Measurements from ENCODE around the gene EXD2.
A peak's percentile ranks its signal among the peaks of the same experiment; 100 is the strongest.

- TF ChIP-seq CTCF (IDR thresholded peaks at IDR 0.05) (peak; percentile 25), SIN3A (IDR thresholded peaks at IDR 0.05; ENCODE audit: borderline replicate concordance, insufficient read depth, low read depth, low read length) (no peak), POLR2AphosphoS5 (IDR thresholded peaks at IDR 0.05; ENCODE audit: low read depth, low read length) (no peak)
These were observed 68.4 kb downstream of the EXD2 start, which contains the start of gene GALNT16 for GRCh38 chr14:69259527-69260189.

Measured in Panc1 (cell line).